DND-41 (cell line): ENCODE data around the gene MCF2L.

Experiments used
- EZH2 ChIP-seq: IDR thresholded peaks from 3 replicates; pipeline ENCODE4 v1.6.1; 2012; ENCODE audit warnings: borderline replicate concordance, low read depth, mild to moderate bottlenecking, moderate library complexity, low read length, inconsistent platforms; ENCODE audit not compliant: severe bottlenecking
- TF ChIP-seq, protein P1 (sequence below): IDR thresholded peaks from 2 replicates; pipeline ENCODE4 v1.5.1; 2012; ENCODE audit warnings: borderline replicate concordance, low read length, moderate library complexity, mild to moderate bottlenecking; ENCODE audit not compliant: poor library complexity, severe bottlenecking; ENCODE audit errors: extremely low read depth

DNA sequence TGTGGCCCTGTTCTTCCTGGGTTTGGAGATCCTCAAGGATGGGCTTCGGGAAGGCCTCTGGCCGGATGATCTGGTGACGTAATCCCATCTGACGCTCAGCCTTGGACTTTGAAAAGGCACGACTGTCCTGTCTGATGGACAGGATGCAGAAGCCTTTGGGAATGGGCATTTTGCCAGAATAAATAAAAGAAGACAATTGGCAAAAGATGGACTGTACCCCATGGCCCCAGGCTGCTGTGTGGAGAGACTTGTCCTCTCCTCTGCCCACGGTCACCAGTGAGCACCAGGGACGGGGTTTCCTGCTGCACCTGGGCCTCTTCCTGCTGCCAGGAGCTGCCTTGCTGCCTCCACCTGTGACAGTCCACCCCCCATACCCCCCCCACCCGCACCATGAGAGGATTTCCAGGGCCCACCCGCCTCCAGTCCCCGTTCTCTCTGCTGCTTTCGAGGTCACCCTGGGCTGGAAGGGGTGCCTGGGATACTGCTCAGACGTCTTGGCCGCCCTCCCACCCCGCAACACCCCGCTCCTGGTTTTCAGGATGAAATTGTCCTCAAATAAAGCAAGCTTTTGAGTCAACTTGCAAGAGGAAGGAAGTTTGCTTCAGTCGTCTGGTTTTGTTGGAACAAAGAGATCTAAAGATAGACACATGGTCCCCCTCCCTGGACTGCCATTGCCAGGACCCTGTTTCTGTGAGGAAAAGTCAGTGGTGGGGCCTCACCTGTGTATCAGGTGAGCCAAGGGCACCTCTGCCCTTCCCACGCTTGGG lies 40.9 kb downstream of the MCF2L start:
- TF ChIP-seq, protein P1, sequence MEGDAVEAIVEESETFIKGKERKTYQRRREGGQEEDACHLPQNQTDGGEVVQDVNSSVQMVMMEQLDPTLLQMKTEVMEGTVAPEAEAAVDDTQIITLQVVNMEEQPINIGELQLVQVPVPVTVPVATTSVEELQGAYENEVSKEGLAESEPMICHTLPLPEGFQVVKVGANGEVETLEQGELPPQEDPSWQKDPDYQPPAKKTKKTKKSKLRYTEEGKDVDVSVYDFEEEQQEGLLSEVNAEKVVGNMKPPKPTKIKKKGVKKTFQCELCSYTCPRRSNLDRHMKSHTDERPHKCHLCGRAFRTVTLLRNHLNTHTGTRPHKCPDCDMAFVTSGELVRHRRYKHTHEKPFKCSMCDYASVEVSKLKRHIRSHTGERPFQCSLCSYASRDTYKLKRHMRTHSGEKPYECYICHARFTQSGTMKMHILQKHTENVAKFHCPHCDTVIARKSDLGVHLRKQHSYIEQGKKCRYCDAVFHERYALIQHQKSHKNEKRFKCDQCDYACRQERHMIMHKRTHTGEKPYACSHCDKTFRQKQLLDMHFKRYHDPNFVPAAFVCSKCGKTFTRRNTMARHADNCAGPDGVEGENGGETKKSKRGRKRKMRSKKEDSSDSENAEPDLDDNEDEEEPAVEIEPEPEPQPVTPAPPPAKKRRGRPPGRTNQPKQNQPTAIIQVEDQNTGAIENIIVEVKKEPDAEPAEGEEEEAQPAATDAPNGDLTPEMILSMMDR: no peak
- no peak for TF ChIP-seq EZH2
